CD4-positive, alpha-beta T cell (primary cell): Measurements from ENCODE around the gene LDB2. TPM values are rescaled to one million over a fixed set of nuclear protein-coding genes. Genes with fewer than 3 reads are reported as not detected.

ENCODE experiments used
- ATAC-seq: fragments of 200-7000 bp; cut with Tn5 transposase; one replicate; pipeline ENCODE4 v1.10.0; 2022; ENCODE audit warnings: mild to moderate bottlenecking; ENCODE audit not compliant: poor library complexity
- CTCF ChIA-PET: fragments of 350-600 bp; sonication (Branson Sonifier 250); formaldehyde crosslinking; loops from one replicate; lab custom pipeline; 2021; ENCODE audit warnings: antibody characterized with exemption, inconsistent platforms; lab: Charles Lee
- POLR2A ChIA-PET: fragments of 350-600 bp; sonication (Branson Sonifier 250); formaldehyde crosslinking; loops from one replicate; lab custom pipeline; 2021; ENCODE audit warnings: antibody characterized with exemption, inconsistent platforms; lab: Charles Lee
- DNase-seq, 14 experiments: peaks; one replicate each; pipeline ENCODE4 v3.0.0-alpha.2; 2013 to 2020; ENCODE audit warnings: mixed read lengths in 2 of 14
- H3K27ac ChIP-seq, 2 donors: one replicate each; pipeline versions ENCODE4 v1.5.1 to v1.7.0; 2013; ENCODE audit warnings: low read length in 2 of 2, low read depth in 1 of 2, mild to moderate bottlenecking in 1 of 2
- H3K27me3 ChIP-seq, 2 experiments: 1 replicate in 1 of 2; 2 replicates in 1 of 2; pipeline versions ENCODE4 v1.6.1 to v1.7.0; 2013; ENCODE audit warnings: low read length in 2 of 2, control low read depth in 1 of 2, mild to moderate bottlenecking in 1 of 2, moderate library complexity in 1 of 2; ENCODE audit not compliant: insufficient read depth in 2 of 2, control insufficient read depth in 1 of 2
- H3K36me3 ChIP-seq: one replicate; pipeline ENCODE4 v1.6.1; 2013; ENCODE audit warnings: low read length, control low read depth; ENCODE audit not compliant: insufficient read depth
- H3K4me1 ChIP-seq: one replicate; pipeline ENCODE4 v1.6.1; 2013; ENCODE audit warnings: low read length, control low read depth; ENCODE audit not compliant: insufficient read depth
- H3K4me3 ChIP-seq: one replicate; pipeline ENCODE4 v1.5.1; 2013; ENCODE audit warnings: mild to moderate bottlenecking, low read length, moderate library complexity
- H3K9me3 ChIP-seq, 2 experiments: 1 replicate in 1 of 2; 2 replicates in 1 of 2; pipeline versions ENCODE4 v1.6.1 to v1.7.0; 2013; ENCODE audit warnings: low read length in 2 of 2, mild to moderate bottlenecking in 2 of 2, control low read depth in 1 of 2, moderate library complexity in 1 of 2; ENCODE audit not compliant: control insufficient read depth in 1 of 2, insufficient read depth in 1 of 2
- H3K27ac Mint-ChIP-seq: one replicate; pipeline ENCODE4 v1.8.0; 2020; ENCODE audit warnings: mixed read lengths
- H3K27me3 Mint-ChIP-seq: one replicate; pipeline ENCODE4 v1.8.0; 2021; ENCODE audit warnings: mixed read lengths
- H3K36me3 Mint-ChIP-seq: one replicate; pipeline ENCODE4 v1.8.0; 2021; ENCODE audit warnings: low read depth, mixed read lengths
- H3K4me1 Mint-ChIP-seq: one replicate; pipeline ENCODE4 v1.8.0; 2021; ENCODE audit warnings: low read depth, mixed read lengths
- H3K4me3 Mint-ChIP-seq: one replicate; pipeline ENCODE4 v1.8.0; 2020; ENCODE audit warnings: mild to moderate bottlenecking, mixed read lengths
- H3K9me3 Mint-ChIP-seq: one replicate; pipeline ENCODE4 v1.8.0; 2020; ENCODE audit warnings: mixed read lengths
- intact Hi-C, 2 experiments: fragments of 100-400 bp; cut with DNase I in 1 of 2; cut with micrococcal nuclease in 1 of 2; formaldehyde crosslinking; loops; one replicate each; pipeline versions ENCODE4 v1.15.1 to v1.9.0; 2023 to 2025; cut with DNase I, micrococcal nuclease
- total RNA-seq, 174 experiments: library from RNA in 2 of 174; stranded (reverse) in 2 of 174; gene quantifications; one replicate each; pipeline ENCODE4 v1.2.3 and lab custom pipeline; 2021 to 2026
- TF ChIP-seq, protein P1 (sequence below): fragments of 200-600 bp; IDR thresholded peaks from one replicate; pipeline ENCODE4 v1.8.0; 2022; ENCODE audit warnings: antibody characterized with exemption, mild to moderate bottlenecking

Gene LDB2
- total RNA-seq, 2 experiments from 2014 or later, result not detected

DNA sequence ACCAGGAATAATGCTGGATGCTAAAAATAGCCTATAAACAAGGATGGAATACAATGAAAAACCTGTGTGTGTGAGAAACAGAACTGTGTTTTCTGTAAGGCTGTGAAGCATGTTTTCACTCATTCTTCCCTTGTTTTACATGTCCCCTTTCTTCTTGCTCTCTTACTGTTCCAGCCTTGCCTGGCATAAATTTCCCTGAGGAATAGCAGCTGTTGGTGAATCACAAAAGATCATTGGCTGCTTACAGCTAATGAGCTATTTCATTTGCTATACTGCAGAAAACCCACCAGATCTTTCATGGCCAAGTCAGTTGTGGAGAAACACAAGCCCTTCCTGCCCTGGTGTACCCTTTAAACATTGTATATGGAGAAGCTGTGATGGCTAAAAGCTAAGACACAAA lies 91.1 kb downstream of the LDB2 start:
- Mint-ChIP-seq H3K9me3 (no peaks in the 10 kb centered on the region), H3K27me3 (no peaks in the 10 kb centered on the region), H3K36me3 (no peaks in the 10 kb centered on the region), H3K4me3 (no peak overlapping the region), H3K4me1 (no peaks in the 10 kb centered on the region), H3K27ac (no peak overlapping the region)
- no peak for ATAC-seq
- H3K4me3 ChIP-seq, result no peak overlapping the region
- H3K9me3 ChIP-seq, result peaks cover 0 to 3% of the 10 kb centered on the region in 2 experiments
- CTCF ChIA-PET, result no interaction called here
- H3K27ac ChIP-seq, result no peak overlapping the region
- no peaks in the 10 kb centered on the region for H3K27me3 ChIP-seq
- no peaks in the 10 kb centered on the region for H3K4me1 ChIP-seq
- DNase-seq, result no peak
- no peaks in the 10 kb centered on the region for H3K36me3 ChIP-seq
- intact Hi-C loops, result no loop called here
- TF ChIP-seq, protein P1, sequence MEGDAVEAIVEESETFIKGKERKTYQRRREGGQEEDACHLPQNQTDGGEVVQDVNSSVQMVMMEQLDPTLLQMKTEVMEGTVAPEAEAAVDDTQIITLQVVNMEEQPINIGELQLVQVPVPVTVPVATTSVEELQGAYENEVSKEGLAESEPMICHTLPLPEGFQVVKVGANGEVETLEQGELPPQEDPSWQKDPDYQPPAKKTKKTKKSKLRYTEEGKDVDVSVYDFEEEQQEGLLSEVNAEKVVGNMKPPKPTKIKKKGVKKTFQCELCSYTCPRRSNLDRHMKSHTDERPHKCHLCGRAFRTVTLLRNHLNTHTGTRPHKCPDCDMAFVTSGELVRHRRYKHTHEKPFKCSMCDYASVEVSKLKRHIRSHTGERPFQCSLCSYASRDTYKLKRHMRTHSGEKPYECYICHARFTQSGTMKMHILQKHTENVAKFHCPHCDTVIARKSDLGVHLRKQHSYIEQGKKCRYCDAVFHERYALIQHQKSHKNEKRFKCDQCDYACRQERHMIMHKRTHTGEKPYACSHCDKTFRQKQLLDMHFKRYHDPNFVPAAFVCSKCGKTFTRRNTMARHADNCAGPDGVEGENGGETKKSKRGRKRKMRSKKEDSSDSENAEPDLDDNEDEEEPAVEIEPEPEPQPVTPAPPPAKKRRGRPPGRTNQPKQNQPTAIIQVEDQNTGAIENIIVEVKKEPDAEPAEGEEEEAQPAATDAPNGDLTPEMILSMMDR, result no peak
- POLR2A ChIA-PET, result no interaction called here

DNA sequence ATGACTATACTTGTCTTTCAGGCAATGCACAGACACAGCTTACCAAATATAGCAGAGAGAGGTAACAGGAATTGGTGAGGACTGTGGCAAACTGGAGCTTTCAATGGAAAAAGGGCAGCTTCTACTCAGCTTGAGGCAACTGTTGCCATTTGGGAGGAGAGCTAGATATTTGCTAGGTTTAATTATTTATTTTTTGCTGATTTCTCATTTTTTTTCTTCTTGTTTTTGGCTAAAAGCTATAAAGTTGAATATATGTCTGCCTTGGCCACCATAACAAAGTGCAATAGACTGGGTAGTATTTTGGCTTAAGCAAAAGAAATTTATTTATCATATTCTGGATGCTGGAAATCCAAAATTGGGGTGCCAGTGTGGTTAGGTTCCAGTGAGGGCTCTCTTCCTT lies 93.9 kb downstream of the LDB2 start:
- intact Hi-C loops, result no loop called here
- ChIA-PET POLR2A (no interaction called here), CTCF (no interaction called here)
- Histone ChIP-seq H3K27ac (no peak overlapping the region), H3K4me1 (no peaks in the 10 kb centered on the region), H3K4me3 (no peak overlapping the region), H3K36me3 (no peaks in the 10 kb centered on the region), H3K9me3 (peaks cover 0 to 3% of the 10 kb centered on the region in 2 experiments), H3K27me3 (no peaks in the 10 kb centered on the region)
- Mint-ChIP-seq H3K9me3 (no peaks in the 10 kb centered on the region), H3K36me3 (no peaks in the 10 kb centered on the region), H3K27ac (no peak overlapping the region), H3K4me1 (no peaks in the 10 kb centered on the region), H3K4me3 (no peak overlapping the region), H3K27me3 (no peaks in the 10 kb centered on the region)
- ATAC-seq, result no peak
- no peak for DNase-seq
- TF ChIP-seq, protein P1, result no peak

DNA sequence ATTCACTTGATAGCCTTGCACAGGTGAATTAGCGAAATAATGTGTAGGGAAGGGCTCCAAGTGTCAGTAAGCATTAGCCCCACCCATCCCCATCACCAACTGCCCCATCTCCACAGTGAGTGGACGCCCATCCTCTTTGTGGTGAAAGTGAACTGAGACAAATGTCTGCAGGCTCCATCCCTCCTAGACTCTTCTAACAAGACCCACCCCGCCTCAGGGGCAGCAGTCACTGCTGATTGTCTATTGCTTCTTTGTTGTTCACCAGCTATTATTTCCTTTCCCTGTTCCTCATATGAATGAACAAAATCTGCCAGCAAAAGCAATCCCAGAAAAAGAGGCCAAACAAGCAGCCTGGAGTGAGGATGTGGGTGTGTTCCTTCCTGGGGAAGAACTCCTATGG lies 96.4 kb downstream of the LDB2 start:
- Histone ChIP-seq H3K4me1 (no peaks in the 10 kb centered on the region), H3K27ac (no peak overlapping the region), H3K27me3 (no peaks in the 10 kb centered on the region), H3K9me3 (no peaks in the 10 kb centered on the region), H3K4me3 (no peak overlapping the region), H3K36me3 (no peaks in the 10 kb centered on the region)
- intact Hi-C loops, result no loop called here
- POLR2A ChIA-PET, result no interaction called here
- no peak for ATAC-seq
- H3K36me3 Mint-ChIP-seq, result no peaks in the 10 kb centered on the region
- no peak overlapping the region for H3K27ac Mint-ChIP-seq
- CTCF ChIA-PET, result interaction anchor here (1.1 kb wide), 1 partner anchor 21 kb away, joined by 3 read pairs; no protein-coding TSS in a partner anchor
- H3K4me3 Mint-ChIP-seq, result no peak overlapping the region
- no peaks in the 10 kb centered on the region for H3K9me3 Mint-ChIP-seq
- no peaks in the 10 kb centered on the region for H3K4me1 Mint-ChIP-seq
- TF ChIP-seq, protein P1, result no peak
- no peak for DNase-seq
- H3K27me3 Mint-ChIP-seq, result no peaks in the 10 kb centered on the region
